ENCODE data around the gene SND1. TPM values are rescaled to one million over a fixed set of nuclear protein-coding genes. Genes with fewer than 3 reads are reported as not detected.

SND1 gene
- total RNA-seq, 2 donors from 2014 or later = 246 to 256 TPM

DNA sequence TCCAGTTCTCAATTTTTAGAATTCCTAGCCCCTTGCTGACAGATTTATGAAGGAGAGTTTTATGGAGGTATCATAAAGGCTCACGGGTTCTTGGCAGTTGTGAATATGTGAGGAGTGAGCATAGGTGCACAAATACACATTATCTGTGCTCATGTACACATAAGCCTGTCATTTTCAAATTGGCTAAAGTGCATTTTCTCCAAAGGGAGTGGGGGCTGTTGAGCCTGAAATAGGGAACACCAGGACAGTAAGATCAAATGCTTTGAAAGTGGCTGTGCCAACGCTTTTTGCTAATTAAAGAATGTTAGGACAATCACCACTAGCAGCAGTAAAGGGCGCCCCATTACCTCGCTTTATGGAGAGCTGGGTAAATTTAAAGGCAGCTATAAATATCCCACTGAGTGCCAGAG is 387.6 kb downstream of the SND1 start:
- peaks cover 8% of the 10 kb centered on the region for H3K4me1 Mint-ChIP-seq
- H3K4me3 Mint-ChIP-seq = no peak overlapping the region
- H3K36me3 Mint-ChIP-seq (ENCODE audit: low read depth) = no peaks in the 10 kb centered on the region
- no peaks in the 10 kb centered on the region for H3K9me3 Mint-ChIP-seq
- no peaks in the 10 kb centered on the region for H3K27me3 Mint-ChIP-seq
- ATAC-seq (replicated peaks) = no peak
- no peak overlapping the region for H3K27ac Mint-ChIP-seq

DNA sequence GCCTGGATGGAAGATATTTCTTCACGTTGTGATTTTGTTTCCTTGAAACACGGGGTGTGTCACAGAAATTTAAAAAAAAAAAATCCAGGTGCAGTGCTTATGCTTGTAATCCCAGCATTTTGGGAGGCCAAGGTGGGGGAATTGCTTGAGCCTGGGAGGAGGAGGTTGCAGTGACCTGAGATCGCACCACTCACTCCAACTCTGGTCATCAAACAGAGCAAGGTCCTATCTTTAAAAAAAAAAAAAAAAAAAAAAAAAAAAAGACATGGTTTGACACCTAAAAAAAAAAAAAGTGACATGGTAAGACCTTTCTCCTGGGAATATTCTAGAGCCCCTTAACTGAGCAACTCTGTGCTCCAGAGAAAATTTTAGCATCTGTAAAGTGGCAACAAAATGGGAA is 388.2 kb downstream of the SND1 start:
- no peaks in the 10 kb centered on the region for H3K36me3 Mint-ChIP-seq (ENCODE audit: low read depth)
- H3K9me3 Mint-ChIP-seq = no peaks in the 10 kb centered on the region
- no peaks in the 10 kb centered on the region for H3K27me3 Mint-ChIP-seq
- H3K4me1 Mint-ChIP-seq = peaks cover 10% of the 10 kb centered on the region
- ATAC-seq (replicated peaks) = no peak
- no peak overlapping the region for H3K4me3 Mint-ChIP-seq
- no peak overlapping the region for H3K27ac Mint-ChIP-seq

DNA sequence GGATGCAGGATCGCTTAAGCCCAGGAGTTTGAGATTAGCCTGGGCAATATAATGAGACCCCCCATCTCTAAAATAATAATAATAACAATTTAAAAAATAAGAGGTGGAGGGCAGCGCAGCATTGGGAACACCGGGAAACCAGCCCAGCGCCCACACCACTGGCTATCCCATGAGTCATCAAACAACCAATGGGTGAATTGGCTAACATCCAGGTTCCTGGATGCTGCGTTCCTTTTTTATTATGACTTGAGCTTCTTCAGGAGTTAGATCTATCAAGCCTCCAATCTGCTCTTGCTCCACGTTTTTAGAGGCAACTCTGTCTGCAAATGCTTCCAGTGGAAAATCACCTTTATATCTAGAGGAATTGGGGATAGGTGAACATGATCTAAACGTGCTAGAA is 389.2 kb downstream of the SND1 start:
- Mint-ChIP-seq H3K27me3 (no peaks in the 10 kb centered on the region), H3K27ac (no peak overlapping the region), H3K36me3 (ENCODE audit: low read depth) (no peaks in the 10 kb centered on the region), H3K4me1 (peaks cover 5% of the 10 kb centered on the region), H3K9me3 (no peaks in the 10 kb centered on the region), H3K4me3 (no peak overlapping the region)
- ATAC-seq (replicated peaks) = no peak

DNA sequence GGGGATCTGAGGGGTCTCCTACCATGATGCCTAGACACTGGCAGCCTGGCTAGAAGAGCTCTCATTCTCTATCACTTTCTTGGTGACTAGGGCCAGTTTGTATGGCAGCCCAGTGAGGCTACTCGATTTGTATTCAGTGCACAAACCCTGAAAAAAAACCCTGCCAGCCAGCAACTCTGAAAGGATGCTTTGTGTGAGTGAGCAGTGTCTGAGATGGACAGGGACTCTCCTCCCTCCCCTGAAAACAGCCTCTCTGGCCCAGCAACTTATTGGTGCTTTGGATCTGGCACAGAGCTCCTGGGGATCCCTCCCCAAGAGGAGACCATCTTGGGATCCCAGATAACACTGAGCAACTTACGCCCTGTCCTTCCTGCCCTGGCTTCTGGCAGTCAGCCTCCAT is 390.0 kb downstream of the SND1 start:
- Mint-ChIP-seq H3K4me1 (peaks cover 5% of the 10 kb centered on the region), H3K36me3 (ENCODE audit: low read depth) (no peaks in the 10 kb centered on the region), H3K4me3 (no peak overlapping the region), H3K9me3 (no peaks in the 10 kb centered on the region), H3K27me3 (no peaks in the 10 kb centered on the region), H3K27ac (no peak overlapping the region)
- no peak for ATAC-seq (replicated peaks)

DNA sequence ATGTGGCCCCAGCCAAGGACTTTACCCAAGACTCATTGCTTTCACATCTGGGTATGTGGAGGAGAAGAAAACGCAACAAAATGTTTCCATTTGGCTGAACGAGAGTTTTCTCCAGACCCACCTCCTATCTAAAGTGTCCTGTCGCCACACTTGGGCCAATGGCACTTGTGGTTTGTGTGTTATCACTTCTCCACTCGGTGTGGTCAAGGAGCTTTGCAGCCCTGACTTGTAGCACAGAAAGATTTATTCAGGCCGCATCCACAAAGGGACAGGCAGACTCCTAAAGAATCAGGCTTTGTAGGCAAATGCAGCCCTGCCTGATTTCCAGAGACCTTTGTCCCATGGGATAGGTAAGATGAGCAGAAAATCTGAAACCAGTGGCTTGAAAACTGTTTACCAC is 392.1 kb downstream of the SND1 start:
- no peak for ATAC-seq (replicated peaks)
- peaks cover 7% of the 10 kb centered on the region for H3K36me3 Mint-ChIP-seq (ENCODE audit: low read depth)
- no peaks in the 10 kb centered on the region for H3K9me3 Mint-ChIP-seq
- no peak overlapping the region for H3K27ac Mint-ChIP-seq
- H3K4me1 Mint-ChIP-seq = peaks cover 10% of the 10 kb centered on the region
- H3K4me3 Mint-ChIP-seq = no peak overlapping the region
- no peaks in the 10 kb centered on the region for H3K27me3 Mint-ChIP-seq

- H3K27ac Mint-ChIP-seq = peak overlapping the region; percentile 49
- no peaks in the 10 kb centered on the region for H3K9me3 Mint-ChIP-seq
- H3K27me3 Mint-ChIP-seq = no peaks in the 10 kb centered on the region
- no peak for ATAC-seq (replicated peaks)
- peaks cover 7% of the 10 kb centered on the region for H3K36me3 Mint-ChIP-seq (ENCODE audit: low read depth)
- H3K4me1 Mint-ChIP-seq = peaks cover 14% of the 10 kb centered on the region
- H3K4me3 Mint-ChIP-seq = no peak overlapping the region
Observed at GRCh38 chr7:128045158-128045557, 393.2 kb downstream of the SND1 start.

DNA sequence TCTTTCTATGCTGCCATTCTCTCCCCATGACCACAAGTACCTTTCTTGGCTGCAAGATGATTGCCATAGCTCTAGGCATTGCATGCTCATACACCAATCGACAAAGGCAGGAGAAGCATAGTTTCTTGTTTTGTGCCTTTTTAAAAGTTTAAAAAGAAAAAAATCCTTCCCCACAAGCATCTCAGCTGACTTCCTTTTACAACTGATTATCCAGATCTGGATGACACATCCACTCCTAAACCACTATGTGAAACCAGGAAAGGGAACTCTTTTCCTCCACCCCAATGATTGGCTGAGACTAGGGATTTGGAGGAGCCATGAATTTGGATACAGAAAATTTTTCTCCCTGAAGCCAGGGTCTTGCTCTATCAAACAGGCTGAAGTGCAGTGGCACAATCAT is 393.8 kb downstream of the SND1 start:
- ATAC-seq (replicated peaks) = no peak
- H3K4me1 Mint-ChIP-seq = peaks cover 19% of the 10 kb centered on the region
- peak overlapping the region; percentile 49 for H3K27ac Mint-ChIP-seq
- no peaks in the 10 kb centered on the region for H3K27me3 Mint-ChIP-seq
- H3K36me3 Mint-ChIP-seq (ENCODE audit: low read depth) = peaks cover 13% of the 10 kb centered on the region
- no peak overlapping the region for H3K4me3 Mint-ChIP-seq
- no peaks in the 10 kb centered on the region for H3K9me3 Mint-ChIP-seq

- H3K9me3 Mint-ChIP-seq = no peaks in the 10 kb centered on the region
- peaks cover 37% of the 10 kb centered on the region for H3K4me1 Mint-ChIP-seq
- peaks cover 14% of the 10 kb centered on the region for H3K36me3 Mint-ChIP-seq (ENCODE audit: low read depth)
- peak overlapping the region; percentile 18 for H3K27ac Mint-ChIP-seq
- no peak for ATAC-seq (replicated peaks)
- H3K4me3 Mint-ChIP-seq = no peak overlapping the region
- no peaks in the 10 kb centered on the region for H3K27me3 Mint-ChIP-seq
Observed at GRCh38 chr7:128052404-128052803, 400.4 kb downstream of the SND1 start.

DNA sequence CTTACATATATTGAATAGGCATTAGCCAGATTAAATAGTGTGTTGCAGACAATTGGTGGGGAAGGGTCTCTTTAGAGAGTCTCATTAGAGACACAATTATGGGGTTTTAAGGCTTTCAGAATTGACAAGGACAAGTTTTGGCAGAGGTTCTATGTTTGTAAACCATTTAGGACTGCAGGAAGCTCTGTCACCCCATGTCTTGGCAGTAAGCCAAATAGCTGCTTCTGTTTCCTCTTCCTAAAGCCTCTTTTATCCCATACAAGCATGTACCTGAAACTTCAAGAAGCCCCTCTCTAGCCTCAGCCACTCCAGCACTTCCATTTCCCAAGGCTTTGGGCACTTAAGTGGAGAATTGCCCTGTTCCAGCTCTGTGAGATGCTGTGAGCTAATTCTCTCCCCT is 401.0 kb downstream of the SND1 start:
- Mint-ChIP-seq H3K4me1 (peaks cover 41% of the 10 kb centered on the region), H3K4me3 (no peak overlapping the region), H3K27ac (peak overlapping the region; percentile 18), H3K27me3 (no peaks in the 10 kb centered on the region), H3K9me3 (no peaks in the 10 kb centered on the region), H3K36me3 (ENCODE audit: low read depth) (peaks cover 10% of the 10 kb centered on the region)
- no peak for ATAC-seq (replicated peaks)

- Mint-ChIP-seq H3K9me3 (no peaks in the 10 kb centered on the region), H3K27me3 (no peaks in the 10 kb centered on the region), H3K36me3 (ENCODE audit: low read depth) (peaks cover 7% of the 10 kb centered on the region), H3K27ac (no peak overlapping the region), H3K4me1 (peaks cover 44% of the 10 kb centered on the region), H3K4me3 (no peak overlapping the region)
- no peak for ATAC-seq (replicated peaks)
Observed at GRCh38 chr7:128053991-128054390, 402.0 kb downstream of the SND1 start.

GRCh38 chr7:128054511-128054910 is 402.5 kb downstream of the SND1 start:
- no peak overlapping the region for H3K27ac Mint-ChIP-seq
- H3K4me1 Mint-ChIP-seq = peaks cover 44% of the 10 kb centered on the region
- H3K9me3 Mint-ChIP-seq = no peaks in the 10 kb centered on the region
- ATAC-seq (replicated peaks) = no peak
- H3K4me3 Mint-ChIP-seq = no peak overlapping the region
- H3K27me3 Mint-ChIP-seq = no peaks in the 10 kb centered on the region
- peaks cover 7% of the 10 kb centered on the region for H3K36me3 Mint-ChIP-seq (ENCODE audit: low read depth)

DNA sequence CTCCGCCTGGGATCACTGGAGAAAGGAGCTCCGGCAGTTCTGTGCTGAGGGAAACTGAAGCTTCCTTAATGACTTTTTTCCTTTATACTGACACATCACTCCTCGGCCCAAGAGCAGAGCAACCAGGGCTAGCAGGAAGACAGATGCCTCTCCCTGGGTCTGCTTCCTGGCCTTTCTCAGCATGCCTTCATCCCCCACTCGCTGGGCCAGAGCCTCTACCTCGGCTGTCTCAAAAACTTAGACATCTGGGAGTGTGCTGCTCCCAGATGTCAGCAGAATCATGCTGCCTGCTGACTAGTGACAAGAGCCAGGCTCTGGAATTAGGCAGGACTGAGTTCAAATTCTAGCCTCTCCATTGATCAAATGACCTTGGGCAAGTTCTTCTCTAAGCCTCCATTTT is 403.6 kb downstream of the SND1 start:
- no peak for ATAC-seq (replicated peaks)
- Mint-ChIP-seq H3K9me3 (no peaks in the 10 kb centered on the region), H3K4me3 (no peak overlapping the region), H3K36me3 (ENCODE audit: low read depth) (peaks cover 12% of the 10 kb centered on the region), H3K4me1 (peaks cover 47% of the 10 kb centered on the region), H3K27me3 (no peaks in the 10 kb centered on the region), H3K27ac (no peak overlapping the region)

GRCh38 chr7:128056901-128057300 is 404.9 kb downstream of the SND1 start:
- H3K27me3 Mint-ChIP-seq = no peaks in the 10 kb centered on the region
- H3K9me3 Mint-ChIP-seq = no peaks in the 10 kb centered on the region
- peak overlapping the region; percentile 71 for H3K27ac Mint-ChIP-seq
- H3K4me1 Mint-ChIP-seq = peaks cover 34% of the 10 kb centered on the region
- H3K4me3 Mint-ChIP-seq = no peak overlapping the region
- peaks cover 13% of the 10 kb centered on the region for H3K36me3 Mint-ChIP-seq (ENCODE audit: low read depth)
- ATAC-seq (replicated peaks) = no peak

DNA sequence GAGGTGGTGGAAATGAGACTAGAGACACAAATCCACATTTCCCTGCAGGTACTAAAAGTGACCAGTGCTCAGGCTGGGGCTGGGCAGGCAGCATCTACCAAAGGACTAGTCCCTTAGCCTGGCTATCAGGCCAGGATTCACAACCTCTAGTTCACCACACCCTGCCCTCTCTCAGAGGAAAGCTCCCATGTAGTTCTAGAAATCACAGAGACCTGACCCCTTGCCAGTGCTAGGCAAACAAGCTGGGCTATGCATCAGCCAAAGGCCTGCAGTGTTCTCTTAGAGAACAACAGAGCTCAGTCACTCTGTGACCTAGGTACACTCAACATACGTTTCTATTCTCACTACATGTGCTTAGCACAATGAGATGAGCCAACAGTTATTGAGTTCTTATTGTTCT is 405.9 kb downstream of the SND1 start:
- no peaks in the 10 kb centered on the region for H3K9me3 Mint-ChIP-seq
- peaks cover 34% of the 10 kb centered on the region for H3K4me1 Mint-ChIP-seq
- peak; percentile 24 for ATAC-seq (replicated peaks)
- no peak overlapping the region for H3K4me3 Mint-ChIP-seq
- H3K36me3 Mint-ChIP-seq (ENCODE audit: low read depth) = peaks cover 13% of the 10 kb centered on the region
- peak overlapping the region; percentile 71 for H3K27ac Mint-ChIP-seq
- H3K27me3 Mint-ChIP-seq = no peaks in the 10 kb centered on the region

- peak overlapping the region; percentile 40 for H3K27ac Mint-ChIP-seq
- peaks cover 23% of the 10 kb centered on the region for H3K36me3 Mint-ChIP-seq (ENCODE audit: low read depth)
- peak; percentile 60 for ATAC-seq (replicated peaks)
- H3K4me1 Mint-ChIP-seq = peaks cover 34% of the 10 kb centered on the region
- H3K27me3 Mint-ChIP-seq = no peaks in the 10 kb centered on the region
- H3K9me3 Mint-ChIP-seq = no peaks in the 10 kb centered on the region
- peak overlapping the region; percentile 1 for H3K4me3 Mint-ChIP-seq
Observed at GRCh38 chr7:128059143-128059988, 407.4 kb downstream of the SND1 start.

Measured in activated T-helper 17 cell treated with anti-CD3 and anti-CD28 coated beads, Interleukin-2, amount 50 U/mL, for 72 hours (primary cell).